ENCODE data around the gene HMCN2. TPM values are rescaled to one million over a fixed set of nuclear protein-coding genes. Genes with fewer than 3 reads are reported as not detected.

Gene HMCN2
- polyA plus RNA-seq, 1 of the 3 experiments (the other 2 are of a cell fraction), result 0.15 TPM

GRCh38 chr9:130300739-130301138, 35.2 kb downstream of the HMCN2 start:
- TF ChIP-seq NFIC (IDR thresholded peaks at IDR 0.05; ENCODE audit: borderline replicate concordance), result no peak
- no peak for TF ChIP-seq FOXJ3 (CRISPR knock-in tag; IDR thresholded peaks at IDR 0.05)
- TF ChIP-seq EP300 (IDR thresholded peaks at IDR 0.05; ENCODE audit: borderline replicate concordance in 1 of 2, low read depth in 1 of 2, low read length in 1 of 2), result no peak
- TF ChIP-seq FOSL2 (IDR thresholded peaks at IDR 0.05; ENCODE audit: borderline replicate concordance, low read depth), result no peak
- no peak for TF ChIP-seq USF2 (IDR thresholded peaks at IDR 0.05; ENCODE audit: borderline replicate concordance, low read depth, low read length)
- peaks cover 0 to 40% of the 10 kb centered on the region in 2 experiments; a peak in 2 of 4 replicates for H3K4me1 ChIP-seq (ENCODE audit: control insufficient read depth in 1 of 2, insufficient read depth in 2 of 2, low read depth in 1 of 2, low read length in 1 of 2)
- ChIA-PET POLR2A (no interaction called here), CTCF (interaction anchor here (0.9 to 6.7 kb wide), 8 partner anchors 11 to 194 kb away, joined by 3 to 30 read pairs (median 4); no protein-coding TSS in a partner anchor)
- H3K9me2 ChIP-seq, result no peaks in the 10 kb centered on the region
- H2AFZ ChIP-seq (ENCODE audit: low read depth), result no peak overlapping the region
- no peaks in the 10 kb centered on the region for H4K20me1 ChIP-seq (ENCODE audit: insufficient read depth)
- no peak overlapping the region for H3K4me2 ChIP-seq
- H3K27me3 ChIP-seq (ENCODE audit: insufficient read depth), result no peaks in the 10 kb centered on the region
- no peak overlapping the region for H3K4me3 ChIP-seq (ENCODE audit: low read depth in 2 of 2, low read length in 1 of 2)
- WGBS (ENCODE audit: low lambda C conversion rate), result 40% methylated on average over 3 of the region's 5 CpGs
- no peaks in the 10 kb centered on the region for H3K79me2 ChIP-seq (ENCODE audit: insufficient read depth)
- H3F3A ChIP-seq (replicated peaks; ENCODE audit: insufficient read depth), result no peaks in the 10 kb centered on the region
- DNase-seq, result no peak
- no peak overlapping the region; a peak in 1 of 4 replicates for H3K27ac ChIP-seq (ENCODE audit: low read depth in 2 of 2, low read length in 1 of 2)
- no peaks in the 10 kb centered on the region for H3K36me3 ChIP-seq (replicated peaks in 1 of 2; ENCODE audit: control insufficient read depth in 1 of 2, insufficient read depth in 2 of 2, low read length in 1 of 2)
- H3K9ac ChIP-seq, result no peak overlapping the region
- H3K9me3 ChIP-seq, result no peaks in the 10 kb centered on the region

- H3K4me1 ChIP-seq (ENCODE audit: control insufficient read depth in 1 of 2, insufficient read depth in 2 of 2, low read depth in 1 of 2, low read length in 1 of 2), result peaks cover 0 to 41% of the 10 kb centered on the region in 2 experiments; a peak in 2 of 4 replicates
- peak; percentile 59 for DNase-seq
- ChIA-PET POLR2A (no interaction called here), CTCF (interaction anchor here (0.9 to 6.7 kb wide), 8 partner anchors 12 to 195 kb away, joined by 3 to 30 read pairs (median 4); no protein-coding TSS in a partner anchor)
- H4K20me1 ChIP-seq (ENCODE audit: insufficient read depth), result no peaks in the 10 kb centered on the region
- TF ChIP-seq EP300 (IDR thresholded peaks at IDR 0.05; ENCODE audit: borderline replicate concordance in 1 of 2, low read depth in 1 of 2, low read length in 1 of 2), result no peak
- TF ChIP-seq PBX3 (IDR thresholded peaks at IDR 0.05), result no peak
- no peak for TF ChIP-seq CTCF (IDR thresholded peaks at IDR 0.05)
- TF ChIP-seq YY1 (IDR thresholded peaks at IDR 0.05; ENCODE audit: low read depth), result no peak
- no peak for TF ChIP-seq TCF12 (IDR thresholded peaks at IDR 0.05)
- TF ChIP-seq MAX (IDR thresholded peaks at IDR 0.05; ENCODE audit: low read depth), result no peak
- no peak for TF ChIP-seq REST (IDR thresholded peaks at IDR 0.05; ENCODE audit: low read depth, low read length)
- TF ChIP-seq USF2 (IDR thresholded peaks at IDR 0.05; ENCODE audit: borderline replicate concordance, low read depth, low read length), result no peak
- TF ChIP-seq MEF2A (IDR thresholded peaks at IDR 0.05; ENCODE audit: borderline replicate concordance, low read depth), result no peak
- TF ChIP-seq POLR2AphosphoS5 (IDR thresholded peaks at IDR 0.05; ENCODE audit: low read depth, low read length), result no peak
- no peak for TF ChIP-seq FOXJ3 (CRISPR knock-in tag; IDR thresholded peaks at IDR 0.05)
- H3K4me2 ChIP-seq, result no peak overlapping the region
- H3F3A ChIP-seq (replicated peaks; ENCODE audit: insufficient read depth), result no peaks in the 10 kb centered on the region
- no peak overlapping the region for H3K9ac ChIP-seq
- no peak overlapping the region for H2AFZ ChIP-seq (ENCODE audit: low read depth)
- no peaks in the 10 kb centered on the region for H3K9me3 ChIP-seq
- no peaks in the 10 kb centered on the region for H3K36me3 ChIP-seq (replicated peaks in 1 of 2; ENCODE audit: control insufficient read depth in 1 of 2, insufficient read depth in 2 of 2, low read length in 1 of 2)
- H3K79me2 ChIP-seq (ENCODE audit: insufficient read depth), result no peaks in the 10 kb centered on the region
- H3K27ac ChIP-seq (ENCODE audit: low read depth in 2 of 2, low read length in 1 of 2), result no peak overlapping the region
- H3K27me3 ChIP-seq (ENCODE audit: insufficient read depth), result no peaks in the 10 kb centered on the region
- no peak overlapping the region for H3K4me3 ChIP-seq (ENCODE audit: low read depth in 2 of 2, low read length in 1 of 2)
- WGBS (ENCODE audit: low lambda C conversion rate), result 41% methylated on average over 16 of the region's 18 CpGs
- H3K9me2 ChIP-seq, result no peaks in the 10 kb centered on the region
Measured at GRCh38 chr9:130301483-130302286, 36.1 kb downstream of the HMCN2 start.
